Astrocyte (in vitro differentiated cells and primary cell): ENCODE measurements around the gene DNAI4. TPM values are rescaled to one million over a fixed set of nuclear protein-coding genes. Genes with fewer than 3 reads are reported as not detected.

ENCODE experiments used
- DNase-seq: peaks from one replicate; pipeline ENCODE4 v3.0.0-alpha.2; 2010; ENCODE audit warnings: low read depth
- FAIRE-seq: peaks from 2 replicates; lab custom pipeline; 2011; peaks lifted over from hg19 to GRCh38; lab: Jason Lieb, UNC
- H2AFZ ChIP-seq: 2 replicates; pipeline ENCODE4 v1.6.0; 2012; ENCODE audit warnings: low read depth, low read length, inconsistent platforms
- H3K27ac ChIP-seq: 2 replicates; pipeline ENCODE4 v1.5.1; 2011; ENCODE audit warnings: low read depth, low read length, inconsistent platforms
- H3K27me3 ChIP-seq: 2 replicates; pipeline ENCODE4 v1.6.0; 2011; ENCODE audit warnings: low read length, inconsistent platforms; ENCODE audit not compliant: insufficient read depth
- H3K36me3 ChIP-seq: 2 replicates; pipeline ENCODE4 v1.5.1; 2011; ENCODE audit warnings: low read length, inconsistent platforms; ENCODE audit not compliant: insufficient read depth
- H3K4me1 ChIP-seq: 2 replicates; pipeline ENCODE4 v1.5.1; 2011; ENCODE audit warnings: low read length, inconsistent platforms; ENCODE audit not compliant: insufficient read depth
- H3K4me2 ChIP-seq: 2 replicates; pipeline ENCODE4 v1.6.0; 2012; ENCODE audit warnings: low read length, inconsistent platforms
- H3K4me3 ChIP-seq: 2 replicates; pipeline ENCODE4 v1.5.1; 2011; ENCODE audit warnings: low read depth, mild to moderate bottlenecking, low read length, inconsistent platforms; ENCODE audit not compliant: insufficient read depth
- H3K79me2 ChIP-seq: 2 replicates; pipeline ENCODE4 v1.6.0; 2012; ENCODE audit warnings: mild to moderate bottlenecking, low read length, inconsistent platforms; ENCODE audit not compliant: insufficient read depth
- H3K9ac ChIP-seq: 2 replicates; pipeline ENCODE4 v1.6.0; 2012; ENCODE audit warnings: mild to moderate bottlenecking, low read length, inconsistent platforms
- H3K9me3 ChIP-seq: 2 replicates; pipeline ENCODE4 v1.5.1; 2012; ENCODE audit warnings: low read depth, mild to moderate bottlenecking, low read length, inconsistent platforms; ENCODE audit not compliant: insufficient read depth
- H4K20me1 ChIP-seq: 2 replicates; pipeline ENCODE4 v1.6.0; 2012; ENCODE audit warnings: low read length, inconsistent platforms; ENCODE audit not compliant: insufficient read depth
- H3K27ac Mint-ChIP-seq: one replicate; pipeline ENCODE4 v1.8.0; 2021; ENCODE audit warnings: mild to moderate bottlenecking, mixed read lengths; ENCODE audit not compliant: unreplicated experiment
- H3K27me3 Mint-ChIP-seq: one replicate; pipeline ENCODE4 v1.8.0; 2021; ENCODE audit warnings: low read depth, mixed read lengths; ENCODE audit not compliant: unreplicated experiment
- H3K36me3 Mint-ChIP-seq: one replicate; pipeline ENCODE4 v1.8.0; 2021; ENCODE audit warnings: low read depth, mixed read lengths; ENCODE audit not compliant: unreplicated experiment
- H3K4me1 Mint-ChIP-seq: one replicate; pipeline ENCODE4 v1.8.0; 2021; ENCODE audit warnings: low read depth, mixed read lengths; ENCODE audit not compliant: unreplicated experiment
- H3K4me3 Mint-ChIP-seq: one replicate; pipeline ENCODE4 v1.8.0; 2021; ENCODE audit warnings: mild to moderate bottlenecking, moderate library complexity, mixed read lengths; ENCODE audit not compliant: unreplicated experiment
- H3K9me3 Mint-ChIP-seq: one replicate; pipeline ENCODE4 v1.8.0; 2021; ENCODE audit warnings: mild to moderate bottlenecking, mixed read lengths; ENCODE audit not compliant: unreplicated experiment
- EZH2 ChIP-seq: IDR thresholded peaks from 2 replicates; pipeline ENCODE4 v1.6.1; 2012; ENCODE audit warnings: mild to moderate bottlenecking, low read length, inconsistent platforms; ENCODE audit not compliant: insufficient read depth
- total RNA-seq: library from RNA; stranded (reverse); gene quantifications from 2 replicates; pipeline ENCODE4 v1.2.1, GENCODE V29; 2021
- TF ChIP-seq, protein P1 (sequence below): IDR thresholded peaks from 2 replicates; pipeline ENCODE4 v1.5.1; 2011; ENCODE audit warnings: low read depth, mild to moderate bottlenecking, inconsistent platforms, low read length, moderate library complexity; ENCODE audit not compliant: insufficient read depth

Gene DNAI4
- total RNA-seq, 1 donor from 2014 or later = 7.7 TPM

DNA sequence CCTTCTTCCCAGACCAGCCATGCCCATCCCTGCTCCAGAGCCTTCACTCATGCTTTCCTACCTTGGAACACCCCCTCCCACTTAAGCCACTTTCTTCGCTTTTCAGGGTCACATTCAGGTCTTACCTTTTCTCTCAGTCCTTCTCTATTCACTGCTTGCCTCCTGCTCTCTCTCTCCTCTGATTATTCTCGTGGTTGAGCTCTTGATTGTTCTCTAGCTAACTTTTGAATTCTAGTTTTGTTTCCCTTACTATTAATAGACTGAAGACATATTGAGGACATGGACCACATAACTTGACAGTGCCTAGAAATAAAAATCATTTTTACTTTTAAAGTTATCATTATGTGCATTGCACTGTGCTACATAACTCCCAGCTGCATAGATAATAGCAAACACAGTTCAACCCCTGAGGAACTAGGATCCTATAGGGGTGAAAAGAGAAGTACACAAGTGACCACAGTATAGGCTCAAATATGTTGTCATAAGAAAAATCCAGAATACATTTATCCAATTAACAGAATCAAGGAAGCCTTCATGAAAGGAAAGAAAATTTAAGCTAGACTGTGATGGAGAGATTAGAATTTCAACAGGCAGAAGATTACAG lies 145.1 kb downstream of the DNAI4 start:
- TF ChIP-seq, protein P1, sequence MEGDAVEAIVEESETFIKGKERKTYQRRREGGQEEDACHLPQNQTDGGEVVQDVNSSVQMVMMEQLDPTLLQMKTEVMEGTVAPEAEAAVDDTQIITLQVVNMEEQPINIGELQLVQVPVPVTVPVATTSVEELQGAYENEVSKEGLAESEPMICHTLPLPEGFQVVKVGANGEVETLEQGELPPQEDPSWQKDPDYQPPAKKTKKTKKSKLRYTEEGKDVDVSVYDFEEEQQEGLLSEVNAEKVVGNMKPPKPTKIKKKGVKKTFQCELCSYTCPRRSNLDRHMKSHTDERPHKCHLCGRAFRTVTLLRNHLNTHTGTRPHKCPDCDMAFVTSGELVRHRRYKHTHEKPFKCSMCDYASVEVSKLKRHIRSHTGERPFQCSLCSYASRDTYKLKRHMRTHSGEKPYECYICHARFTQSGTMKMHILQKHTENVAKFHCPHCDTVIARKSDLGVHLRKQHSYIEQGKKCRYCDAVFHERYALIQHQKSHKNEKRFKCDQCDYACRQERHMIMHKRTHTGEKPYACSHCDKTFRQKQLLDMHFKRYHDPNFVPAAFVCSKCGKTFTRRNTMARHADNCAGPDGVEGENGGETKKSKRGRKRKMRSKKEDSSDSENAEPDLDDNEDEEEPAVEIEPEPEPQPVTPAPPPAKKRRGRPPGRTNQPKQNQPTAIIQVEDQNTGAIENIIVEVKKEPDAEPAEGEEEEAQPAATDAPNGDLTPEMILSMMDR = no peak
- no peak for TF ChIP-seq EZH2

DNA sequence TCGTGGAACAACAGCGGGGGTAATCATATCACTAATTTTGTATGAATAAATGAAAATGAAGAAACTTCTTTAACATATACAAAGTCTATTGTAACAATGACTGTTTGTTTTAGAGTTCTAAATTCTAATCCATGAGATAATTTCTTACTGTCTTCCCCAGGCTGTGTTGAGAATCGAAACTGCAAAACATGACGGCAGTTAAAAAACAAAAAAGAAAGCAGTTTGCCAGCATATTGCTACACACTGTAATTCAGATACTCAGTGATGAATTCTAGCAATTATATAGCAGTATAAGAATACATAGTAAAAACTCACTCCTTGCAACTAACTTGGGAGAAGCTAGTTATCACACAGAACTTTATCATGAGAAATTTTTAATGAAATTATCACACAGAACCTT lies 145.7 kb downstream of the DNAI4 start:
- no peak for FAIRE-seq
- no peak overlapping the region for H2AFZ ChIP-seq
- no peaks in the 10 kb centered on the region for H3K36me3 ChIP-seq
- no peaks in the 10 kb centered on the region for H4K20me1 ChIP-seq
- DNase-seq = no peak
- Mint-ChIP-seq H3K36me3 (peaks cover 3% of the 10 kb centered on the region), H3K27me3 (peaks cover 2% of the 10 kb centered on the region), H3K27ac (no peak overlapping the region), H3K4me1 (no peaks in the 10 kb centered on the region), H3K9me3 (peaks cover 7% of the 10 kb centered on the region), H3K4me3 (no peak overlapping the region)
- no peak overlapping the region for H3K4me2 ChIP-seq
- no peak for TF ChIP-seq EZH2
- TF ChIP-seq, protein P1 = no peak
- H3K27ac ChIP-seq = no peak overlapping the region
- H3K27me3 ChIP-seq = no peaks in the 10 kb centered on the region
- no peaks in the 10 kb centered on the region for H3K4me1 ChIP-seq
- no peaks in the 10 kb centered on the region for H3K9me3 ChIP-seq
- no peak overlapping the region for H3K9ac ChIP-seq
- H3K79me2 ChIP-seq = no peaks in the 10 kb centered on the region
- H3K4me3 ChIP-seq = no peak overlapping the region

More for the DNA sequence above, 145.1 kb downstream of the DNAI4 start:
- no peak overlapping the region for H3K4me3 ChIP-seq
- H3K27ac Mint-ChIP-seq = no peak overlapping the region
- H3K9me3 Mint-ChIP-seq = peaks cover 12% of the 10 kb centered on the region
- no peaks in the 10 kb centered on the region for H3K9me3 ChIP-seq
- H3K4me2 ChIP-seq = no peak overlapping the region
- no peaks in the 10 kb centered on the region for H3K36me3 ChIP-seq
- H3K27me3 ChIP-seq = no peaks in the 10 kb centered on the region
- peaks cover 2% of the 10 kb centered on the region for H3K27me3 Mint-ChIP-seq
- DNase-seq (no peak), FAIRE-seq (no peak)
- H3K4me3 Mint-ChIP-seq = no peak overlapping the region
- no peaks in the 10 kb centered on the region for H3K4me1 ChIP-seq
- no peaks in the 10 kb centered on the region for H3K79me2 ChIP-seq
- no peak overlapping the region for H3K27ac ChIP-seq
- no peak overlapping the region for H3K9ac ChIP-seq
- H3K4me1 Mint-ChIP-seq = no peaks in the 10 kb centered on the region
- H3K36me3 Mint-ChIP-seq = peaks cover 3% of the 10 kb centered on the region
- no peak overlapping the region for H2AFZ ChIP-seq
- no peaks in the 10 kb centered on the region for H4K20me1 ChIP-seq

DNA sequence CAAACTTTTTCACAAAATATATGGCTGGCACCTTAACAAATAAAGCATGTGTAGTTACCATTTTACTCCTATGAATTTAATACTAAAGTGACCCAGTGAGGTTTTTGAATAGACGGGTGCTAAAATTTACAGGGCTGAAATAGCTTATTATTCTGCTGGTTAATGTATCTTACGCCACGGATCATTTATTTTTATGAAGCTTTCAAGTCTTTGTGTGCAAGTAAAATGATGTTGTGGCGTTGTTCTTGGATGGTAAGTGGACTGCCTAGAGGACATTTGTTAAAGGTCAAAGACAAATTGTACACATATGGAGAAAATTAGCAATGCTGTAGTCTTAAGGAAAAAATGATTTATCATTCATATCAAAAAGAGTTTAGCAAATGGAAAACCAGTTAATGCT lies 146.4 kb downstream of the DNAI4 start:
- Mint-ChIP-seq H3K27ac (no peak overlapping the region), H3K36me3 (peaks cover 3% of the 10 kb centered on the region), H3K4me3 (no peak overlapping the region), H3K4me1 (no peaks in the 10 kb centered on the region), H3K27me3 (peaks cover 2% of the 10 kb centered on the region), H3K9me3 (peaks cover 7% of the 10 kb centered on the region)
- no peaks in the 10 kb centered on the region for H3K4me1 ChIP-seq
- H4K20me1 ChIP-seq = no peaks in the 10 kb centered on the region
- H2AFZ ChIP-seq = no peak overlapping the region
- H3K36me3 ChIP-seq = no peaks in the 10 kb centered on the region
- FAIRE-seq = no peak
- H3K4me3 ChIP-seq = no peak overlapping the region
- H3K4me2 ChIP-seq = no peak overlapping the region
- H3K9me3 ChIP-seq = no peaks in the 10 kb centered on the region
- no peaks in the 10 kb centered on the region for H3K79me2 ChIP-seq
- DNase-seq = no peak
- no peak overlapping the region for H3K9ac ChIP-seq
- H3K27ac ChIP-seq = no peak overlapping the region
- TF ChIP-seq, protein P1 = no peak
- TF ChIP-seq EZH2 = no peak
- no peaks in the 10 kb centered on the region for H3K27me3 ChIP-seq
